Right ventricle myocardium inferior (tissue), 1 donor: ENCODE results near the gene NACA2. TPM values are rescaled to one million over a fixed set of nuclear protein-coding genes. Genes with fewer than 3 reads are reported as not detected.
"Not testable (repeated sequence)": the region's sequence is repeated elsewhere in the genome, so short reads cannot be mapped to it uniquely, and the experiment has no call there.

Experiments used
- ATAC-seq: fragments of 200-7000 bp; cut with Tn5 transposase; one replicate; pipeline ENCODE4 v1.9.1; 2020; ENCODE audit warnings: mild to moderate bottlenecking, moderate library complexity
- DNase-seq: peaks from one replicate; pipeline ENCODE4 v3.0.0; 2021; ENCODE audit errors: missing footprints
- intact Hi-C: fragments of 100-400 bp; cut with DNase I; formaldehyde crosslinking; loops from one replicate; pipeline ENCODE4 v1.11.0; 2022
- total RNA-seq: library from RNA; stranded (reverse); fragmentation: NEBNext Ultra II Directional; extraction: Animal tissue kit (Norgen Biotek cat#: 25700); gene quantifications from one replicate; pipeline ENCODE4 v1.2.1, GENCODE V29; 2021
- donor health status: DM: no; HTN: yes; CAD: no; lungs with severe emphysema.

NACA2 gene
- total RNA-seq, 1 donor from 2014 or later = not detected

GRCh38 chr17:61582593-61582992 lies 8.4 kb downstream of the NACA2 start:
- no peak for ATAC-seq
- DNase-seq = no peak
- intact Hi-C loops = no loop called here

- ATAC-seq (no peak), DNase-seq (no peak)
- intact Hi-C loops = no loop called here
These were observed 9.2 kb downstream of the NACA2 start for GRCh38 chr17:61581611-61582349.

GRCh38 chr17:61580502-61580901 lies 10.5 kb downstream of the NACA2 start:
- ATAC-seq (no peak), DNase-seq (no peak)
- intact Hi-C loops = no loop called here

GRCh38 chr17:61579961-61580360 lies 11.1 kb downstream of the NACA2 start:
- intact Hi-C loops = no loop called here
- ATAC-seq (no peak), DNase-seq (no peak)

GRCh38 chr17:61579347-61579746 lies 11.7 kb downstream of the NACA2 start:
- DNase-seq = no peak
- intact Hi-C loops = no loop called here
- ATAC-seq = no peak

DNA sequence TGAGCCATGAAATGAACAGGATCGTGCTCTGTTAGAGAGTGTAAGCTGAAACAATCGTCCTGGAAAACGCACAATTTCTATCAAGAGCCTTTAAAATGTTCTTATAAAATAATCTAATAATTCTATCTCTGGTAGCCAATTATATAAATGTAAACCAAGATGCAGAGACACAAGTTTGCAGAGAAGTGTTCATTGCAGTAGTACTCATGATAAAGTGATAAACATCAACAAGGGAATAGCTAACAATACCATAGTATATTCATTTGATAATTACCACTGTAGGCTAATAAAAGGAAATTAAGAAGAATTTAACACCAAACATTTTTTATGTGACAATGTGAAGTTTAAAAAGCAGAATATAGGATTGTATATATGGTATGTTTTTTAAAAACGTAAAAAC lies 12.4 kb downstream of the NACA2 start:
- intact Hi-C loops = no loop called here
- no peak for DNase-seq
- no peak for ATAC-seq

DNA sequence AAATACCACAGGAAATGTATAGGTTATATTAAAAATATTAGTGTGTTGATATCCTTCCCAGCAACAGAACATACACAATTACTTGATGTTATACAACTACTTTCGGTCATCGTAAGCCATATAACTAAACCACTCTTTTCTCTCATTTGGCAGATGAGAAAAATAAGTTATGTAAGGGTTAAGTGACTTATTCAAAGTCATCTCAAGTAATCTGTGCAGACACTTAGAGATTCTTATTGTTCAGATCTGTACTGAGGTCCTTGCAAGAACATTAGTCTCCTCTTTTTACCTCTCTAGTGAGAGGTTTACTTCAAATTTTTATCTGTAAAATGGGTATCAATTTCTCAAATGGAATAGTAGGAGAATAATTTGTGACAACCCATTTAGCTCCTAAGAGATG lies 15.0 kb downstream of the NACA2 start:
- no peak for DNase-seq
- no peak for ATAC-seq
- intact Hi-C loops = no loop called here

GRCh38 chr17:61575352-61575975 lies 15.6 kb downstream of the NACA2 start:
- intact Hi-C loops = no loop called here
- no peak for DNase-seq
- no peak for ATAC-seq

DNA sequence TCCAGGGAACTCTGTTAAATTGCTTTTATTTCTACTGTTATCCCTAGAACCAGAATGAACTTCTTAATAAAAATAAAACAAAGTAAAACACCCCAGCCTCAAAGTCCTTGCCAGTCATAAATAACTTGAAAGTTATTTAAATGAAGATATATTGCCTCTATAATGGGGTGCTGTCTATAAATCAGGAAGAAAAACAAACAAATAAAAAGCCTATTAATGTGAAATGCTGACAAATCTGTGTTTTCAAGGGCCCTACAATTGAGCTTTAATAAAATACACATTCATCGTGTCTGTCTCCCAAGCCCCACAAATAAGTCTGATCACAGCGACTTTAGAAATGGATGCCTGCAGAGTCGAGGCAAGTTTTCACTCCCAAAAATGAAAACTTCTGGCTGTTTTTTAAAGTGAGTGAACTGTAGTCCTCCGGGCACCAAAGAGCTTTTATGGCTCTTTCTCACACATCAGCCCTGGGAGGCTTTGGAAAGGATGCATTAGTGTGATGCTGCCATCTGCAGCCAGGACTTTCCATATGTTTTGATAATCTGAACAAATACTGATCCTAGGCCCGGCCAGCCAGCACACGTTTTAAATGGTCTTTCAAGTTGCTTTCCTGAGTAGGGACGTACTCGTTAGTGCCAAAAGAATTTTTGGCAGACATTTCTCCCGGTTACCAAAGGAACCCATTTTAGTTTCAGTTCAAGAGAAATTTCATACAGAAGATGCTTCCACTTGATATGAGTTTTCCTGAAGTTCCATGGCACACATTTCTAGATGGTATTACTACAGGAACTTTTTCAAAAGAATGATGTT lies 16.3 kb downstream of the NACA2 start:
- intact Hi-C loops = no loop called here
- DNase-seq (no peak), ATAC-seq (no peak)

DNA sequence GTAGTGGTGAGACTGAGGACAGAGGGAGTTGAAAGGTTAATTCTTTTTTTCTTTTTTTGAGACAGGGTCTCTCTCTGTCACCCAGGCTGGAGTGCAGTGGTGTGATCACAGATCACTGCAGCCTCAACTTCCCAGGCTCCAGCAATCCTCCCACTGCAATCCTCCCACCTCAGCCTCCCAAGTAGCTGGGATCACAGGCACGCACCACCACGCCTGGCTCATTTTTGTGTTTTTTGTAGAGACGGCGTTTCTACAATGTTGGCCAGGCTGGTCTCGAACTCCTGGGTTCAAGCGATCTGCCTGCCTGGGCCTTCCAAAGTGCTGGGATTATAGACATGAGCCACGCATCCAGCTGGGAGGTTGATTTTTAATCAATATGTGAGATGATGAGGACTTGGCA lies 18.5 kb downstream of the NACA2 start:
- intact Hi-C loops, ATAC-seq, DNase-seq: not testable (repeated sequence)

DNA sequence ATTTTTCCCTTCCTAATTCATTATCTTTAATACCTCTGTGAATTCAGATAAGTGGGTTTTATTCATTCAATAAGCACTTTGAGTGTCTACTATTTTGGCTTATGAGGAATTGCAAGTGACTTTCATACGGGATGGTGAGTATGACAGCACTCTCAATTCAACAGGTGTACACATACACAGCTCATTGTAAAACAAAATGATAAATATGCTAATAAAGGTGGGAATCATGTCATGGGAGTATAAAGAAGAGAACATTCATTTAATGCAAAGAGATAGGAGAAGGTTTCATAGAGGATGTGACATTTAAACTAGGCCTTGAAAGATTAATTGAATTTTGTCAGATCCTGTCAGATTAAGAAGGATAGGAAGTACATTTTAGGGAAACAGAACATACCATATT lies 19.4 kb downstream of the NACA2 start:
- DNase-seq (no peak), ATAC-seq (no peak)
- intact Hi-C loops = no loop called here

- intact Hi-C loops = no loop called here
- ATAC-seq (no peak), DNase-seq (no peak)
These were observed 20.9 kb downstream of the NACA2 start for GRCh38 chr17:61570118-61570517.

DNA sequence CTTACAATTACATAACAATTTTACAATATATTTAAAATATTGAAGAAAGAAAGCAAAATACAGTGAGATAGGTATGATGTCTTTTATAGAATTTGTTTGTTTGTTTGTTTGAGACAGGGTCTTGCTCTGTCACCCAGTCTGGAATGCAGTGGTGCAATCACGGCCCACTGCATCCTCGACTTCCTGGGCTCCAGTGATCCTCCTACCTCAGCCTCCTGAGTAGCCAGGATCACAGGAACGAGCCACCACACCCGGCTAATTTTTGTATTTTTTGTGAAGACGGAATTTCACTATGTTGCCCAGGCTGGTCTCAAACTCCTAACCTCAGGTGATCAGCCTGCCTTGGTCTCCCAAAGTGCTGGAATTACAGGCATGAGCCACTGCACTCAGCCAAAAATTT lies 21.5 kb downstream of the NACA2 start:
- DNase-seq, ATAC-seq, intact Hi-C loops: not testable (repeated sequence)

DNA sequence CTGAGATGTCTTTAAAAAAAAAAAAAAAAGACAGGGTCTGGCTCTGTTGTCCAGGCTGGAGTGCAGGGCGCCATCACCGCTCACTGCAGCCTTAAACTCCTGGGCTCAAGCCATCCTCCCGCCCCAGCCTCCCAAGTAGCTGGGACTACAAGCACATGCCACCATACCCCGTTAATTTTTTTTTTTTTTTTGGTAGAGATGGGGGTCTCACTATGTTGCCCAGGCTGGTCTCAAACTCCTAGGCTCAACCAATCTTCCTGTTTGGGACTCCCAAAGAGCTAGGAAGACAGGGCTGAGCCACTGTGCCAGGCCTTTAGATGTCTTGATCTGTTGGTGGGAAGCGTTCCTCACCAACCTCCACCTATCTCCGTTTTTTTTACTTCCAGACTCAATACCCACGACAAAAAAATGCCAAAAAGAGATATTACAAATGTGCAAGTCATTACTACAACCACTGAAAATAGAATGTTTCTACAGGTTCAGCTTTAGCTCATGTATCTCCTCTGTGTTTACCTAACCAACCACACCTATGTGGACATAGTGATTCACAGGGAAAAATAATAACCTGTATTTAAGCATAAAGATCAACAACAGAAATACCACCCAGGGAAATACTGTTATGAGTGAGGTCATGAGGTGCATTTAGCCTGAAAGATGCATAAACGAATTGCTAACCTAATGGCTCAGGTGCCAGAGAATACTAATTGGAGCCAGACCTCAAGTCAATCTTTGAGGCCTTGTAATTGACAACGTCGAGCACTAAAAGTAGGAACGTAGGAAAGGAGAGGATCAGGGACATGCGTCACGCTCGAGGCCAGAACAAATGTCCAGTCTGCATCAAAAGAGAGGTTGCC lies 22.6 kb downstream of the NACA2 start:
- intact Hi-C loops = no loop called here
- ATAC-seq = no peak
- DNase-seq = no peak

DNA sequence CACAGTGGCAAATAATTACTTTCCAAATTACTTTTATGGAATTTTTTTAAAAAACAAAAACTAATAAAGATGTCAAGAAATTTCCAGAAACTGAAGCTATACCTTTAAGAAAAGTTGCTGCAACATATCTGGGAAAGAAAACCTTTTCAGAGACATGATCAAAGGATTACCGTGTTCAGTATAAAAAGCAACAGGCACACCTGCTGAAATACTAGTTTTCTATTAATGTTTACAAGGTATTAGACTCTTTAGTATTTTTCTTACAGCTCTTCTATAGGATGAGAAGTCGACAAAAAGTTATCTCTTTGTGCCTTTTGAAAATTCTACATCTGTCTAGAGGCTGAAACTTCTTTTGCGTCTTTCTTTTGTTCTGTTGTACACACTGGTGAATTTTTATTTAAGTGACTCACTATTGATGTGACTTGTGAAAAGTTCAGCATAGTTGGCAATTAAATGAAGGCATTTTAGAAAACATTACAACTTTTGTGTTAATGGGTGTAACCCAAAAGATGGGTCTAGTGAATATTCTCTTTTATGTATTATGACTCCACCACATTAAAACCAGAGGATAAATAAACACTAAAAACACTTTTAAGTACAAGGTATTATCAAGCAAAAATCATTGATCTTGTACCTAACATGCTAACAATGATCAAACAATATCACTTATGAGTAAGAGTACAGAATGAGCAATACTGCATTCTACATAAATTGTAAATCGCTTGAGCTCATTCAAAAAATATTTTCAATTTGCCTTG lies 23.8 kb downstream of the NACA2 start:
- intact Hi-C loops = no loop called here

DNA sequence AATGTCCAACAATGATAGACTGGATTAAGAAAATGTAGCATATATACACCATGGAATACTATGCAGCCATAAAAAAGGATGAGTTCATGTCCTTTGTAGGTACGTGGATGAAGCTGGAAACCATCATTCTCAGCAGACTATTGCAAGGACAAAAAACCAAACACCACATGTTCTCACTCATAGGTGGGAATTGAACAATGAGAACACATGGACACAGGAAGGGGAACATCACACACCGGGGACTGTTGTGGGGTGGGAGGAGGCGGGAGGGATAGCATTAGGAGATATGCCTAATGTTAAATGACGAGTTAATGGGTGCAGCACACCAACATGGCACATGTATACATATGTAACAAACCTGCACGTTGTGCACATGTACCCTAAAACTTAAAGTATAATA lies 24.6 kb downstream of the NACA2 start:
- ATAC-seq, DNase-seq, intact Hi-C loops: not testable (repeated sequence)

More for the DNA sequence above, 23.8 kb downstream of the NACA2 start:
- ATAC-seq = no peak
- DNase-seq = no peak

GRCh38 chr17:61565850-61566249 lies 25.2 kb downstream of the NACA2 start:
- intact Hi-C loops, DNase-seq: not testable (repeated sequence)

DNA sequence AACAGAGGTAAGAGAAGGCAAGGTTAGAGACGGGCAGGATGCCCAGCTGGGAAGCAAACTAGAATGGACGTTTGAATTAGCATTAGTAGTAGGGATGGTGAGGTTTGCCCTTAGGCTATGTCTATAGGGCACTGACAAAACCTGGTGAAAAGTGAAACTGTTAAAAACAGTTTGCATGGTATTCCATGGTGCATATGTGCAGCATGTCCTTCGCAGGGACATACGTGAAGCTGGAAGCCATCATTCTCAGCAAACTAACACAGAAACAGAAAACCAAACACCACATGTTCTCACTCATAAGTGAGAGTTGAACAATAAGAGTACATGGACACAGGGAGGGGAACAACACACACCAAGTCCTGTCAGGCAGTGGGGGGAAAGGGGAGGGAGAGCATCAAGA lies 25.8 kb downstream of the NACA2 start:
- intact Hi-C loops = no loop called here
- DNase-seq = no peak

More at GRCh38 chr17:61565850-61566249, 25.2 kb downstream of the NACA2 start:
- ATAC-seq = not testable (repeated sequence)

More for the DNA sequence above, 25.8 kb downstream of the NACA2 start:
- no peak for ATAC-seq
